Smooth muscle cell of the coronary artery (primary cell): ENCODE results near the gene STAC2. TPM values are rescaled to one million over a fixed set of nuclear protein-coding genes. Genes with fewer than 3 reads are reported as not detected.

Experiments used
- total RNA-seq: library from RNA; depleted of rRNA; stranded (reverse); fragments of >200 nt; gene quantifications from 2 replicates; pipeline ENCODE4 v1.2.3, GENCODE V29; 2014; ENCODE audit warnings: low replicate concordance

The STAC2 gene, protein sequence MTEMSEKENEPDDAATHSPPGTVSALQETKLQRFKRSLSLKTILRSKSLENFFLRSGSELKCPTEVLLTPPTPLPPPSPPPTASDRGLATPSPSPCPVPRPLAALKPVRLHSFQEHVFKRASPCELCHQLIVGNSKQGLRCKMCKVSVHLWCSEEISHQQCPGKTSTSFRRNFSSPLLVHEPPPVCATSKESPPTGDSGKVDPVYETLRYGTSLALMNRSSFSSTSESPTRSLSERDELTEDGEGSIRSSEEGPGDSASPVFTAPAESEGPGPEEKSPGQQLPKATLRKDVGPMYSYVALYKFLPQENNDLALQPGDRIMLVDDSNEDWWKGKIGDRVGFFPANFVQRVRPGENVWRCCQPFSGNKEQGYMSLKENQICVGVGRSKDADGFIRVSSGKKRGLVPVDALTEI
- total RNA-seq, result under 0.01 TPM in 1 of 2 replicates, not detected in the other

DNA sequence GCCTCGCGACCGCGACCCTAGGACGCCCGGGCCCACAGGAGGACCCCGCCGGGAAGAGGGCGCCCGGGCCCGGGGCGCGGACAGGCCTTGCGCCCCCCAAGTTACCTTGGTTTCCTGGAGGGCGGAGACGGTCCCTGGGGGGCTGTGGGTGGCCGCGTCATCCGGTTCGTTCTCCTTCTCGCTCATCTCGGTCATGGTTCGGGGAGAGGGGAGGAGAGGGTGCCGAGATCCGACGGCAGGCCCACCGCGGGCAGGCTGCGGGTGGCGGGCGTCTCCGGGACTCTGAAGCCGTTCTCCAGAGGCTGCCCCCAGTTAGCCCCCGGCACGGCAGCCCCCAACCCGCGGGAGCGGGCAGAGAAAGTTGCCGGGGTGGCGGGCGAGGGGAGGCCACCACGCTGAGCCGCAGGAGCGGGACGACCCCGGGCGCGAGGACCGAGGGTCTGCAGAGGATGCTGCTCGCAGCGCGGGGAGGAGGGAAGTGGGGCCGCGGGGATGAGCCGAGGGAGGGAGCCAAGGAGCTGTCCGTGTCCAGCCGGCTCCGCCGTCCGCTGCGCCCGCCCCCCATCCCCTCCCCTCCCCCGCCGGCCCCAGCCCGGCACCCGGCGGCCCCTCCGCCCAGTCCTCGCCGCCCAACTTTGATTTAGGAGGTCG is at the start of gene STAC2:
Gene STAC2, minus strand, starts transcription at position 638 of the 651 bp plus-strand sequence. Its CDS starts 443 bp downstream, at position 195.

GRCh38 chr17:39200070-39200879 is 25.5 kb downstream of the STAC2 start, which contains the start of gene RPL19:
Gene RPL19 (plus strand): TSS chr17:39200283. CDS start chr17:39200345, 62 bp downstream.

DNA sequence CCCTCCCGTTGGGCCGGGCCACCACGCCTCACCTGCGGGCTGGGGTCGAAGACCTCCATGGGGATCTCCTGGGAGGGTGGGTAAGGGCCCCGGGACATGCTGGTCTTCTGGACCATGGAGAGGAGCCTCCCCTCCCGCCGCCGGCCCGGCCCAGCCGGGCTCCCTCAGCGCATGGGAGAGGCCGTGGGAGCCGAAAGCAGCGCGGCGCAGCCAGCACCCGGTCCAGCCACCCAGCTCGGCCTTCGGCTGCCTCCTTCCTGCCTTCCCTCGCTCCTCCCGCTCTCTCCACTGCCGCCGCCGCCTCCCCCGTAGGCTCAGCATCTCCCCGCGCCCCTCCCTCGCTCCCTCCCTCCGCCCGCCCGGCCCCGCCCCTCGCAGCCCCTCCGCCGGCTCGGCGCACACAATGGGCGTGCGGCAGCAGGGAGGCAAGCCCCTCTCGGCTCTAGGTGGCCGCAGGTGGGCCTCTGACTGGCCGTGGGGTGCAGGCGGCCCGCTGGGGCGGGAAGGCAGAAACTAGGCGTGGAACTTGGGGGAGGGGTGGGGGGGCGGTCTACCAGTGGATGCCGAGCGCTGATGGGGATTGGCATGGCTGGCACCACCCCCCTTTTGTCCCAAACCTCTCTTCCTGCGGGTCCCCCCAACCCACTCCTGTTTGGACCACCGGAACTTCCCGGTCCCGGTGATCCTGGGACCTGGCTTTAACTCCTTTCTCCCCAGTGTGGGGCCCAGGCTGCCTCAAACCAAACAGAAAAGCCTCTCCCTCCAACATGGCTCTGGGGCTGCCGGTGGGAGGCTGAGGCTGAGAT is 28.2 kb downstream of the STAC2 start, which contains the start of gene CACNB1:
Gene CACNB1, minus strand, starts transcription at position 290 of the 806 bp plus-strand sequence. Its CDS starts 174 bp downstream, at position 116.

GRCh38 chr17:39165841-39166349 is 59.9 kb downstream of the STAC2 start, which contains the start of gene ARL5C:
Gene ARL5C (minus strand): TSS chr17:39166161. CDS start chr17:39165760, 401 bp downstream.

Other genes starting within 250 kb of the STAC2 start
- 0.23 and 16.8 TPM in 2 replicates for gene PLXDC1, start 74.3 kb downstream of the STAC2 start, total RNA-seq
- not detected in 2 replicates for gene ARL5C, start 59.8 kb downstream of the STAC2 start, total RNA-seq
- gene CACNB1, start 28.3 kb downstream of the STAC2 start, total RNA-seq, result 3.7 and 6.9 TPM in 2 replicates
- gene RPL19, start 25.7 kb downstream of the STAC2 start, total RNA-seq, result 2,321 and 2,907 TPM in 2 replicates
- 13.5 and 15.1 TPM in 2 replicates for gene FBXL20, start 175.7 kb upstream of the STAC2 start, total RNA-seq
- gene MED1, start 225.3 kb upstream of the STAC2 start, total RNA-seq, result 11.0 and 16.5 TPM in 2 replicates
- gene CDK12, start 235.5 kb upstream of the STAC2 start, total RNA-seq, result 12.2 and 14.9 TPM in 2 replicates